ENCODE data around the gene FLRT2. TPM values are rescaled to one million over a fixed set of nuclear protein-coding genes. Genes with fewer than 3 reads are reported as not detected.

Gene FLRT2
- total and polyA plus RNA-seq, 2 experiments from 2014 or later = 5.2 to 5.8 TPM

DNA sequence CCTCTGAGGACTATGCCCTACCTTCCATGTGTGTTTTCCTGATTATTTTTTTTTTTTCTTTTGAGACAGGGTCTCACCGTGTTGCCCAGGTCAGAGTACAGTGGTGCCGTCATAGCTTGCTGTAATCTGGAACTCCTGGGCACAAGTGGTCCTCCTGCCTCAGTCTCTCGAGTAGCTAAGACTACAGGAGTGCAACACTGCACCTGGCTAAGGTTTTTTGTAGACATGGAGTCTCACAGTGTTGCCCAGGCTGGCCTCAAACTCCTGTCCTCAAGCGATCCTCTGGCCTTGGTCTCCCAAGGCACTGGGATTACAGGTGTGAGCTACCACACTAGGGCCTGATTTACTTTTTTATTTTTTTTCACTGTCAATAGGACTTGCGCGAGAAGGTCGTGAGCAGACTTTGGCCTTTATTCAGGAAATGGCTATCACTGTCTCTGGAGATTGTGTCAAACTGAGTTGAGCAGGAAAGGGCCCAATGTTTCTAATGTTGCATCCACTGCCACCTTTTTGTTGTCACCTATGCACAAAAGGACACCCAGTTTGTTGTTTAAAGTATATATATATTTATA, 47.7 kb downstream of the FLRT2 start:
- no peak for TF ChIP-seq CTCF (IDR thresholded peaks at IDR 0.05; ENCODE audit: low read depth, low read length)
- no peaks in the 10 kb centered on the region for H3K9me3 ChIP-seq (ENCODE audit: low read depth)
- no peak overlapping the region for H3K4me3 ChIP-seq
- H3K36me3 ChIP-seq = no peaks in the 10 kb centered on the region
- peaks cover 61% of the 10 kb centered on the region for H3K4me1 ChIP-seq (ENCODE audit: low read depth)
- H3K27ac ChIP-seq = no peak overlapping the region
- DNase-seq (ENCODE audit: low read depth in 1 of 2, low spot score in 1 of 2) = no peak
- no peaks in the 10 kb centered on the region for H3K27me3 ChIP-seq

GRCh38 chr14:85578357-85578756, 48.4 kb downstream of the FLRT2 start:
- DNase-seq (ENCODE audit: low read depth in 1 of 2, low spot score in 1 of 2) = no peak
- no peaks in the 10 kb centered on the region for H3K27me3 ChIP-seq
- H3K27ac ChIP-seq = no peak overlapping the region
- H3K4me3 ChIP-seq = no peak overlapping the region
- peaks cover 59% of the 10 kb centered on the region for H3K4me1 ChIP-seq (ENCODE audit: low read depth)
- H3K9me3 ChIP-seq (ENCODE audit: low read depth) = no peaks in the 10 kb centered on the region
- H3K36me3 ChIP-seq = no peaks in the 10 kb centered on the region
- TF ChIP-seq CTCF (IDR thresholded peaks at IDR 0.05; ENCODE audit: low read depth, low read length) = no peak

DNA sequence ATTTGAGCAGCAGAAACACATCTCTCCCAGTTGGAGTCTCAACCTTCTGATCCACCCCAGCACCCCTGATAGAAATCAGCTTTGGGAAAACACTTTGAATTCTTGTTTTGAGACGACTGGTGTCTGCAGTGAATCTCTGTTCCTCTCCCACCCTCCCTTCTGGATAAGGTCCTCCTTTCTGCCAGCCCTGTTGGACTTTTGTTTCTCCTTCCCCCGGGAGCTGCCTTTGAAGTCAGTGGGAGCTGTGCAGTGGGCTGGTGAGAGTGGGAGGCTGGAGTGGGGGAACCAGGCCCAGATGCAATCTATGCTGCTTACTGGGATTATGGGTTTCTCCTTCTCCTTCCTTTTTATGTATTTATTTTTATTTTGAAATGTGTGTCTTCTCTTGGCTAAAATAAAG, 49.0 kb downstream of the FLRT2 start:
- Histone ChIP-seq H3K27me3 (no peaks in the 10 kb centered on the region), H3K4me3 (no peak overlapping the region), H3K4me1 (ENCODE audit: low read depth) (peaks cover 55% of the 10 kb centered on the region), H3K36me3 (no peaks in the 10 kb centered on the region), H3K27ac (no peak overlapping the region), H3K9me3 (ENCODE audit: low read depth) (no peaks in the 10 kb centered on the region)
- no peak for DNase-seq (ENCODE audit: low read depth in 1 of 2, low spot score in 1 of 2)
- no peak for TF ChIP-seq CTCF (IDR thresholded peaks at IDR 0.05; ENCODE audit: low read depth, low read length)

DNA sequence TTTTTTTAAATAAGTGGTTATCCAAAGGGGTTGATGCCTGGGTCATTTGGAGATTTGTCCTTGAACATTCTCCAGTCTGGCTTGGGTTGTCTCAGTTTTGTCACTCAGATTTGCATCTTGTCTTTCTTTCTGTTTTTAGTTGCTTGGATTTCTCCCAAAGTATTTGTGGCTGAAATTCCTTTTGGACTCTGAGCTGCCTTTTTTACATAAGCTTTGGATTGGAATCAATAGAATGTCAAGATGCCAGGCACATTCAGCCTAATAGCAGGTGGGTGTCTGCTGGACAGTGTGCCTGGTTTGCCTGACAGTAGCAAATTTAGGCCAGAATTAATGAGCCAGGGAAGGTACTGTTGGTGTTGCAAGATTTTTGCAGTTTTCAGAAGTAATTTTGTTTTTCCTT, 50.0 kb downstream of the FLRT2 start:
- Histone ChIP-seq H3K4me3 (no peak overlapping the region), H3K27ac (no peak overlapping the region), H3K36me3 (no peaks in the 10 kb centered on the region), H3K9me3 (ENCODE audit: low read depth) (no peaks in the 10 kb centered on the region), H3K27me3 (no peaks in the 10 kb centered on the region), H3K4me1 (ENCODE audit: low read depth) (peaks cover 45% of the 10 kb centered on the region)
- no peak for TF ChIP-seq CTCF (IDR thresholded peaks at IDR 0.05; ENCODE audit: low read depth, low read length)
- DNase-seq (ENCODE audit: low read depth in 1 of 2, low spot score in 1 of 2) = no peak

- no peak for TF ChIP-seq CTCF (IDR thresholded peaks at IDR 0.05; ENCODE audit: low read depth, low read length)
- peak in 1 of 2 donors; percentile 63 for DNase-seq (ENCODE audit: low read depth in 1 of 2, low spot score in 1 of 2)
- H3K27me3 ChIP-seq = no peaks in the 10 kb centered on the region
- no peak overlapping the region for H3K27ac ChIP-seq
- H3K4me1 ChIP-seq (ENCODE audit: low read depth) = peaks cover 38% of the 10 kb centered on the region
- H3K36me3 ChIP-seq = no peaks in the 10 kb centered on the region
- no peaks in the 10 kb centered on the region for H3K9me3 ChIP-seq (ENCODE audit: low read depth)
- no peak overlapping the region for H3K4me3 ChIP-seq
These were observed 50.7 kb downstream of the FLRT2 start for GRCh38 chr14:85580536-85581140.

Measured in cardiac muscle cell (in vitro differentiated cells and primary cell).